GM10266 (cell line): ENCODE measurements around the gene PLEKHH3.

Experiments
- DNase-seq: peaks from one replicate; pipeline ENCODE4 v3.0.0; 2012; ENCODE audit errors: extremely low spot score
- TF ChIP-seq, protein P1 (sequence below): IDR thresholded peaks from 2 replicates; pipeline ENCODE4 v1.5.1; 2012; ENCODE audit warnings: mild to moderate bottlenecking, low read depth; ENCODE audit not compliant: control insufficient read depth, insufficient read depth; ENCODE audit errors: missing control alignments

PLEKHH3 gene

DNA sequence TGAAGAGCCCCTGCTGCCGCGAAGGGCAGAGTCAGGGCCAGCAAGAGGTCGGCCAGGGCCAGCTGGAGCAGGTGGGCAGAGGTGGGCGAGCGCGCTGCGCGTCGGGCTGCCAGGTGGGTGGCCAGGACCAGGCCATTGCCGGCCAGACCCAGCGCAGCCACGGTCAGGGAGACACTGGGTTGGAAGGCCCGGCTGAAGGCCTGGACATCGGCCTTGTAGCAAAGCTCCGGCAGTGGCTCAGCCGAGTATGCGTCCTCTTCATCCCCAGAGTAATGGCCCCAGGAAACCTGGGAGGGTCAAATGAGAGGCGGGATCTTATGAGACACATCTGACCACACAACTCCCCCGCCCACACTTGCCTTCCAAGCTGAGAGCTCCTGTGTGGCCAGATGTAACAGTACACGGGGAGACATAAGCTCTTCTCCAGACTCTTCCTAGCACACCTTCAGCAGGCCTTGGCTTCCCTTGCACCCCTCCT lies 3.6 kb upstream of the PLEKHH3 start:
- peak; percentile 66 for DNase-seq
- TF ChIP-seq, protein P1, sequence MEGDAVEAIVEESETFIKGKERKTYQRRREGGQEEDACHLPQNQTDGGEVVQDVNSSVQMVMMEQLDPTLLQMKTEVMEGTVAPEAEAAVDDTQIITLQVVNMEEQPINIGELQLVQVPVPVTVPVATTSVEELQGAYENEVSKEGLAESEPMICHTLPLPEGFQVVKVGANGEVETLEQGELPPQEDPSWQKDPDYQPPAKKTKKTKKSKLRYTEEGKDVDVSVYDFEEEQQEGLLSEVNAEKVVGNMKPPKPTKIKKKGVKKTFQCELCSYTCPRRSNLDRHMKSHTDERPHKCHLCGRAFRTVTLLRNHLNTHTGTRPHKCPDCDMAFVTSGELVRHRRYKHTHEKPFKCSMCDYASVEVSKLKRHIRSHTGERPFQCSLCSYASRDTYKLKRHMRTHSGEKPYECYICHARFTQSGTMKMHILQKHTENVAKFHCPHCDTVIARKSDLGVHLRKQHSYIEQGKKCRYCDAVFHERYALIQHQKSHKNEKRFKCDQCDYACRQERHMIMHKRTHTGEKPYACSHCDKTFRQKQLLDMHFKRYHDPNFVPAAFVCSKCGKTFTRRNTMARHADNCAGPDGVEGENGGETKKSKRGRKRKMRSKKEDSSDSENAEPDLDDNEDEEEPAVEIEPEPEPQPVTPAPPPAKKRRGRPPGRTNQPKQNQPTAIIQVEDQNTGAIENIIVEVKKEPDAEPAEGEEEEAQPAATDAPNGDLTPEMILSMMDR, result no peak

DNA sequence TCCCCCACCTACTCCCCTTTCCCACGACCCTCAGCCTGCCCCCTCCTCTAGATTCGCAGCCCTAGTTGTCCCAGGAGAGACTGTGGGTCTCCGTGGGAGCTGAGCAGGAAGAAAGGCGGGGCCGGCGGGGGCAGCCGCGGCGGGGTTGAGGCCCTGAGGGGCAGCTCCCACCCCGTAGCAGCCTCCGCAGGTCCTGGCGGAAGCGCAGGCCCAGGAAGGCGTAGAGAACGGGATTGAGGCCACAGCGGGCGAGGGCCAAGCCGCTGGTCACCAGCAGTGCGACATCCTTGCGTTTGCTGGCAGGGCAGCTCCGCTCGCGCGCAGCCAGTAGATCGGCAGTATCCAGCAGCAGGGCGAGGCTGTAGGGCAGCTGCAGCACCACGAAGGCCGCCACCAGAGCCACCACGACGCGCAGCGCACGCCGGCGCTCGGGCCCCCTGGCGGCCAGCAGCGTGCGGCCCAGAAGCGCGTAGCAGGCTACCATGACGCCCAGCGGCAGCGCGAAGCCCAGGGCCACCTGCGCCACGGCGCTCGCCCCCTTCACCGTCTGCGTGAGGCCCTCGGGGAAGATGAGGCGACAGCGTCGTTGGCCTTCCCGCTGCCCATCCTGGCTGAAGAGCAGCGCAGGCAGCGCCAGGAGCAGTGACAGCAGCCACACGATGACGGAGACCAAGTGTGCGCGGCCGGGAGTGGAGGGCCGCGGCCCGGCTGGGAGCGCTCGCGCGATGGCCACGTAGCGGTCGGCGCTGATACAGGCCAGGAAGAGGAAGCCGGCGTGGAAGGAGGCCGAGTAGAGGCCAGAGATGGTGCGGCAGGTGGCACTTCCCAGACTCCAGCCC lies 2.9 kb upstream of the PLEKHH3 start:
- DNase-seq, result peak; percentile 85
- TF ChIP-seq, protein P1, result peak; percentile 95

DNA sequence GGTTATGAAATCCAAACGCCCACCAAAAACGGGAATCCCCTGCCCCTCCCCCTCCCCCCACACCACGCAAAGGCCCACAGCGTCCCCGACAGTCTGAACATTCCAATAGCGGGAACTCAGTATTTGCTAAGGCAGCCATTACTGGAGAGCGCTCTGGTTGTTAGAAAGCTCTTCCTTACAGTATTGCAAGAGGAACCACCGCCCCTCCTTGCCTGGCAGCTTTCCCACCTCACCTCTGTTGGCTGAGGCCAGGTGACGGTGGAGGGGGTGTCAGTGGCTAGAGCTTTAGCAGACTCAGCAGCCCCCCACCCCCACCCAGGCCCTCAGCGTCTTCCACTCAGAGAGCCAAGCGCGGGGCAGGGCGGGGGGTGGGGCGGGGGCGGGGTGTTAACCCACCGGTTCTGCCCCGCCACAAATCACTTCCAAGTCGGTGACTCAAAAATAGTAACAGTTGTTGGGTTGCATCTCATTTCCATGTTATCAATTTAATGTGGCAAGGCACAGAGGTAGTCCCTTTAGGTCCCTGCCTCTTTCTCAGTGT lies 2.2 kb upstream of the PLEKHH3 start:
- TF ChIP-seq, protein P1, result no peak
- peak; percentile 69 for DNase-seq

DNA sequence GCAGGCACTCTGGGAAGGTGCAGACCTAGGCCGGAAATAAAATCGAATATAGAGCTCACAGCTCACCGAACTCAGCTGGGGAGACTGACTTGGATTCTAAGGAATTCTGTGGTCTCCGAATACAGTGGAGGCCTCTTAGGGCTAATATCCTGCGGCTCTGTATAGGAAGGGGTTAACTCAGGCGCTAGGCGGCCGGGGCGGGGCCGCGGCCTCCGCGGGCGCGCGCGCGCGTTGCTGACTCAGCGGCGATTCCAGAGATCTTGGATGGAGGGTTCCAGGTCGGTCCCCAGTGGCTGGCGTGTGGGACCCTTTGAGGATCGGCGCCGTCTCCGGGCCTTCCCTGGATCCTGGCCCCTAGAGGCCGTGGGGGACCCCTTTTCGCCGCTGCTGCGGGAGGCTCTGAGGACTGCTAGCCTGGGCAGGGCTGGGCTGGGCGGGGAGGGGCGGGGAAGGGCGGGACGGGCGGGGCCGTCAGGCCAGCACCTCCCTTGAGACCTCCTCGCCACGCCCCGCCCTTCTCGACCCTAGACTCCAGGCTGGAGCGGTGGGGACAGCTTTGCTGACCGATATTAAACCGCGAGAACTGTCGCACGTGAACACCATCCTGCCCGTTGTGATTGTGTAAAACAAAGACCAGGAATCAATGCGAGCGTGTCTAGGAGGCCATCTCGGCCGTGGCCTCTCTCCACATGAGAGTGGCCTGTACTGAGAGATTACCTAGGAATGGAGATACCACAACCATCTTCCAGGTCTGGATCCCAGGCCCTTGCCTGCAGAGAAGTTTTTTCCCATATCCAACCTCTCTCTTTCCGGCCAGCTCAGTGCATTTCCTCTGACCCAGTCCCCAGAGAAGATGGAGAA lies 1.4 kb upstream of the PLEKHH3 start:
- TF ChIP-seq, protein P1, result no peak
- DNase-seq, result peak; percentile 95

DNA sequence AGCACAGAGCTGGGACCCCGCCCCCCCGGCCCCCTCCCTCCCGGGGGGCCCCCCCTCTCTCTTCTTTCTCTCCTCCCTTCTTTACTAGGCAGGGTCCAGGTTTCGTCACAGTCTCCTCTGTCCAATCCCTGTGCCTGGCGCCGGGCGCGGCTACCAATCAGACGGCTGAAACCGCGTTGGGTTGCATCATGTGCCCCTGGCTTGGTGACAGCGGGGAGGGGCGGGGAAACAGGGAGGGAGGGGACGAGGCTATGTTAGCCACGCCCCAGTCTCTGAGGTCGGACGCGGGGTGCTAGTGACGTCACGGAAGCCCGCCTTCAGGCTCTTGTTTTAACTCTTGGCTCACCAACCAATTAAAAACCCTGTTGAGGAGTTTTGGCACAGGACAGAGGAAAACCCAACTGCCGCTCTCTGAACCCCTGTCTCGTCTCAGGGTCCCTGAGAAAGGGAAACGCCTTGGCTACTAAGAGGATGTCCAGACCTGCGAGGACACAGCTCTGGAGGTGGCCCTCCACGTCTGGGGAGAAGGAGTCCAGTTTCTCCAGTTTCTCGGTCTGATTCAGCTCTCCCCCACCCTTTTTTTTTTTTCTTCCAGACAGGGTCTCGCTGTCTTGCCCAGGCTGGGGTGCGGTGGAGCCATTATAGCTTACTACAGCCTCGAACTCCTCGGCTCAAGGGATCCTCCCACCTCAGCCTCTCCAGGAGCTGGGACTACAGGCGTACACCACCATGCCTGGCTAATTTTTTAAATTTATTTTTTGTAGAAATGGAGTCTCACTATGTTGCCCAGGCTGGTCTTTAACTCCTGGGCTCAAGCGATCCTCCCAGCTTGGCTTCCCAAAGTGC lies 441 bp upstream of the PLEKHH3 start:
- peak; percentile 100 for DNase-seq
- TF ChIP-seq, protein P1, result no peak

DNA sequence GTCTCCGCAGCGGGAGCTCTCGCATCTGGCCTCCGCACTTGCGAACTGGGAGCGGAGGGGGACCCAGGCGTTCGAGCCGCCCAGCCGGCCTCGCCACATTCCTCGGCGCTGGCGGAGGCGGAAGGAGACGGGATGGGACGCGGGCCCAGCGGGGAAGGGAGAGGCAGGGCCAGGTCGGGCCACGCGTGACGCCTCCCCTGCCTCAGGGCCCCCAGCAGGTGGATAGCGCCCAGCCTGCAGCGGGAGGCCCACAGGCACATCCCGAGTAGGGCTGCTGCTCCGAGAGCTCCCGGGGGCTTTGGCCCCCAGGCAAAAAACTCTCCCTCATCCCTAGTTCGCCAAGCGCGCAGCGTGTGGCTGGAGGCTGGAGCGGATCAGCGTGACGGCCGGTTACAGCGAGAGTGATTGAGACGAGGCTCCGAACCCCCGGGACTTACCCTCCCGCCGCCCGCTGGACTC lies 800 bp downstream of the PLEKHH3 start:
- peak; percentile 47 for DNase-seq
- TF ChIP-seq, protein P1, result no peak
